HTERT RPE-1 (cell line): ENCODE results near the gene NFE2L3.
"Not testable (repeated sequence)": the region's sequence is repeated elsewhere in the genome, so short reads cannot be mapped to it uniquely, and the experiment has no call there.

Source experiments
- in situ Hi-C: fragments of 300-500 bp; cut with MboI; formaldehyde crosslinking; loops from 4 replicates; pipeline ENCODE4 v1.14.3; 2020; ENCODE audit warnings: low sequenced_read_pairs

The NFE2L3 gene

DNA sequence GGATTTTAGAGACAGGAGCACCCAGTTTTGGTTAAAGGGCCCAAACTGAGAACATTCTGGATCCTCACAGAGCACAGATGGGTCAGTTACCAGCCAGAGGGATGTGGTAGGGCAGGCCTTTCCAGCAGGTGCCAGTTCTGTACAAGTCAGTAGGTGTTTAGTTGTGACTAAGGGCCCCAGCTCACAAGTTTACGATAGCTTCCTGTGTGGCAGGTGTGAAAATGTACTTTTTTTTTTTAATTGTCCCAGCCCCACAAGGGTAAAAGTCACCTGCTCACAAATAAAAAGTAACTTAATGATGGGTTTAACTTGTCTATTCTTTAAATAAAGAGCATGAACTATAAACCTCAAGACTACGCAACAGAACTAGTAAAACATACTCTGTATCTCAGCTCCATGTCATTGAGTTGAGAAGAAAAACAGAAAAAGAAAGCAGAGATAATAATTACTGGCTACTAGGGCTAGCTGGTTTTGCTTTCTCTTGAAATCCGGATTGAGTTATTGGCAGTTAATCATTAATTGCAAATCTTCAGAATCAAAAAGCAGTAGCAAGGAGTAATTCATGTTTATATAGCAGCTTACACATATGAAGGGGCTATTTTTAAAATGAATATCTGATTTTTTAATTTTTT is 15.4 kb downstream of the NFE2L3 start:
- in situ Hi-C loops = no loop called here

DNA sequence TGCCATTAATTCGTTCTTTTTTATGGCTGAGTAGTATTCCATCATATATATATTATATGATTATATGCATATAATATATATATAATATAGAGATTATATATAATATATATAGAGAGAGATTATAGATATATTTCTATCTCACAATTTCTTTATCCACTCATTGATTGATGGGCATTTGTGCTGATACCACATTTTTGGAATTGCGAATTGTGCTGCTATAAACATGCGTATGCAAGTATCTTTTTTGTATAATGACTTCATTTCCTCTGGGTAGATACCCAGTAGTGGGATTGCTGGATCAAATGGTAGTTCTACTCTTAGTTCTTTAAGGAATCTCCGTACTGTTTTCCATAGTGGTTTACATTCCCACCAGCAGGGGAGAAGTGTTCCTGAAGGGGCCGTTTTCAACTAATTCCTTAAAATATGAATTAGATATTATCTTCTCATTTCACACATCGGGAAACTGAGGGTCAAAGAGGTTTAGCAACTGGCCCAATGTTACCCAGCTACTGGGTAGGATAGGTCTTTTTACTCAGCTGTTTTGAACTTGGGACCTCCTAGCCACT is 16.5 kb downstream of the NFE2L3 start:
- in situ Hi-C loops = no loop called here

DNA sequence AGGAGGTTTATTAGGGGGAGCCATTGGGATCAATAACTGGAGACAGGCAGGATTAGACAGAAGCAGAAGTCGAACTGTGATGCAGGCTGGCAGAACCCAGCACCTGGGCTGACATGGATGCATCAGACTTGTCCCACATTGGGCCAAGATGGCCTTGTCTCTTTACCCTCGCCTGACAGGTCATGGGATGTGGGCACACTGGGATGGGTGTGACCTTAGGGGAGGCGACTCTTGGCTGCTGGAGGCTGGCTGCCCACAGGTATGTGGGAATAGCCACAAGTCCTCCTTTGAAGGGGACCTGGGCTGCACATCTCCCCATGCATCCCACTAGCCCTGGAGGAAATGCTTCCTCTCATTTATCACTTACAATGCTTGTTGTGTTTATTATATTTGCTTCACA is 17.3 kb downstream of the NFE2L3 start:
- in situ Hi-C loops = no loop called here

- in situ Hi-C loops = no loop called here
These were observed 18.7 kb downstream of the NFE2L3 start for GRCh38 chr7:26170663-26171062.

DNA sequence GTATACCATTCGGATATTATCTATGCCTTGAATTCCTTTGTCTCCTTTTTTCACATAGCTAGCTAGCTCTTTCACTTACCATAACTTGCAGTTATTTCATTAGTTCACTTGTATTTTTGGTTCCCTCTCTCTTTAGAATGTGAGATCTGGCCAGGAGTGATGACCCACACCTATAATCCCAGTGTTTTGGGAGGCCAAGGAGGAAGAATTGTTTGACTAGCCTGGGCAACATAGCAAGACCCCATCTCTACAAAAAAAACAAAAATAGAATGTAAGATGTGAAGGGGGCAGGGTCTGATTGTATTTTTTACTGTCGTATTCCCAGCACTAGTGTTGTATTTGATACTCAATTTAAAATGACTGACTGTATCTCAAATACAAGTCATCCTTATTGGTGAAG is 19.6 kb downstream of the NFE2L3 start:
- in situ Hi-C loops = no loop called here

DNA sequence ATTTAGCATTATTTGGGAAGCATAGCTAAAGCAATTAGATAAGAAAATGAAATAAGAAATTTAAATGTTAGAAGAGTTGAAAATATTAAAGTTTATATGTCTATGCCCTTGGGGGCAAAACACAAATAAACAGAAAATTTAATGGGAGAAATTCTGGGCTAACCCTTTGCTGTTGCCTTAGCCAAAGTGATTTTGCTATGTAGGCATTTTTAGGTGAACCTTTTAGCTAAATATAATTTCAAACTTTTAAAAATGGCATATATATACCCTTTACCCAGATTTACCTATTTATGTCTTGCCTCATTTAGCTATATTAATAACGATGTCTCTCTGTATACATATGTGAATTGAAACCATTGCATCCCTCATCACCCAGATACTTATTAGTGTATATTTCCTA is 20.1 kb downstream of the NFE2L3 start:
- in situ Hi-C loops = no loop called here

DNA sequence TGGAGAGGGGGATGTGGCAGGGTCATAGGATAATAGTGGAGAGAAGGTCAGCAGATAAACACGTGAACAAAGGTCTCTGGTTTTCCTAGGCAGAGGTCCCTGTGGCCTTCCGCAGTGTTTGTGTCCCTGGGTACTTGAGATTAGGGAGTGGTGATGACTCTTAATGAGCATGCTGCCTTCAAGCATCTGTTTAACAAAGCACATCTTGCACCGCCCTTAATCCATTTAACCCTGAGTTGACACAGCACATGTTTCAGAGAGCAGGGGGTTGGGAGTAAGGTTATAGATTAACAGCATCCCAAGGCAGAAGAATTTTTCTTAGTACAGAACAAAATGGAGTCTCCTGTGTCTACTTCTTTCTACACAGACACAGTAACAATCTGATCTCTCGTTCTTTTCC is 23.9 kb downstream of the NFE2L3 start:
- in situ Hi-C loops = not testable (repeated sequence)

GRCh38 chr7:26176696-26177095 is 24.7 kb downstream of the NFE2L3 start:
- in situ Hi-C loops = not testable (repeated sequence)

DNA sequence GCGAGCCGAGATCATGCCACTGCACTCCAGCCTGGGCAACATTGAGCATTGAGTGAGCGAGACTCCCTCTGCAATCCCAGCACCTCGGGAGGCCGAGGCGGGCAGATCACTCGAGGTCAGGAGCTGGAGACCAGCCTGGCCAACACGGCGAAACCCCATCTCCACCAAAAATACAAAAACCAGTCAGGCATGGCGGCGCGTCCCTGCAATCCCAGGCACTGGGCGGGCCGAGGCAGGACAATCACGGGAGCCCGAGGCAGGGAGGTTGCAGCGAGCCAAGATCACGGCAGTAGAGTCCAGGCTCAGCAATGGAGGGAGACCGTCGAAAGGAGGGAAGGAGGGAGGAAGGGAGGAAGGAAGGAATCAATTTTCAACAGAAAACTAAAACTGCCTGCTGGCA is 25.3 kb downstream of the NFE2L3 start:
- in situ Hi-C loops = not testable (repeated sequence)

GRCh38 chr7:26178272-26178960 is 26.4 kb downstream of the NFE2L3 start:
- in situ Hi-C loops = no loop called here

DNA sequence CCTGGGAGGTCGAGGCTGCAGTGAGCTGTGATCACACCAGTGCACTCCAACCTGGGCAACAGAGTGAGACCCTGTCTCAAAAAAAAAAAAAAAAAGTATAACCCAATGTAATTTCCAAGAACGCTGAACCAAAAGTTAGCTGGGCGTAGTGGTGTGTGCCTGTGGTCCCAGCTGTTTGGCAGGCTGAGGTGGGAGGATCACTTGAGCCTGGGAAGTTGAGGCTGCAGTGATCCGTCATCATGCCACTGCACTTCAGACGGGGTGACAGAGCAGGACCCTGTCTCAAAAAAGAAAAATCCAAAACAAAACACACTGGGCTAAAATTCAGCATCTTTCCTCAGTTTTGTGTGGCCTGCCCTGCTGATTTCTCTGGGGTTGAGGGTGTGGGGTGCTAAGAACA is 27.4 kb downstream of the NFE2L3 start:
- in situ Hi-C loops = no loop called here

DNA sequence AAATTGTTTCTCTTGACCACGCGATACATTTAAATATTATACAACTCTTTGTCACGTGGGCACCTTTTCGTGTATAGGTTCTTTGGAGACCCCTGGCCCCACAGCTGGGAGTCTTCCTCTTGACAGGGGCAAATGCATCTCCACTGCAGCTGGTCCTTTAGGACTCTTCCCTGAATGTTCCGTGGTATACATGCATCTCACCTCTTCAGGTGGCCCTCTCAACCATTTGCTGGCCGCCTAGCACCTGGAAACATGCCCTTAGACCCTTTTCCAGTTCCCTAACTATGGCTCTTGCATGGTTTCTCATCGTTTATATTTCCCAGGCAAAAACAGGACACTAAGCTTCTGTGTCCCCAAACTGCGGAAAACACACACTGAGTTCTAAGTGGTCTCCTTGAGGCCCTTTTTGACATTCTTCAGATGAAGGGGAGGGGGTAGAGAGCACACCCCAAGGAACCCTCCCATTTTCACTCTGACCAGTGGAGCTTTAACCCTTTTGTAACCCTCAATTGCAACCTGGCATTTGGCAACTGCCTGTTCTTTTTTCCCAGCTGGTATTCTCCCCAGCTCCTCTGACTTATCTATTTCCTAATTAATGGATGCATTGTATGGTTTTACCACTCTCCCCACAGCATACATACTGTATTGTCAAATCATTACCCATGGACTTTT is 28.0 kb downstream of the NFE2L3 start:
- in situ Hi-C loops = no loop called here

GRCh38 chr7:26180792-26181198 is 28.8 kb downstream of the NFE2L3 start:
- in situ Hi-C loops = no loop called here

DNA sequence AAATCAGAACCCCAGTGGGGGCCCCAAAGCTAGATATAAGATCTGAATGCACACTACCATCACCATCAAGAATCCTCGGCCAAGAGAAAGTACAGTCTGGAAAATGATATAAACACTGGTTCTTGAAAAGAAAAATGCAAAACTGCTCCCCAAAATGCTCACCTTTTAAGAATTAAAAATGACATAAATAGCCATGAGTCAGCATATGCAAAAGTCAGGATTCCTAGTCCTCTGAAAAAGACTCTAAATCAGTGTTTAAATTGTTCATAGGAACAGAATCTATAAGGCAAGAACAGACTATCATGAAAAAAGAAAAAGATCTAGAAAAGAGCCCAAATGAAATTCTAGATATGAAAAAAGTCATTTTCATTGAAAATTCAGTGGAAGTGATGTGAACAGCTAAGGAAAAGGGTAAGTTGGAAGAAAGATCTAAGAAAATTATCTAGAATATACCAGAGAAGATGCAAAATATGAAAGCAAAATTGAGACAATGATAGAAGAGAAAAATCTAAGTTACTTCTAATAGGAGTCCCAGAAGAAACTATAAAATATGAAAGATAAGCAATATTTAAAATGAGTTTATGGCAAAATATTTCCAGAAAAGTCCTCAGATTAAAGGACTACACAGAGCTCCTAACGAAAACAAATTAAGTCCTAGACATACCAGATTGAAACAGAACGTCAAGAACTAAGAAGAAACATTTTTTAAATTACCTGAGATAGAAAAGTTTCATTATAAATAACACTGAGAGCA is 29.7 kb downstream of the NFE2L3 start:
- in situ Hi-C loops = no loop called here

GRCh38 chr7:26182283-26182682 is 30.3 kb downstream of the NFE2L3 start:
- in situ Hi-C loops = no loop called here

- in situ Hi-C loops = no loop called here
These were observed 30.7 kb downstream of the NFE2L3 start for GRCh38 chr7:26182706-26183105.

DNA sequence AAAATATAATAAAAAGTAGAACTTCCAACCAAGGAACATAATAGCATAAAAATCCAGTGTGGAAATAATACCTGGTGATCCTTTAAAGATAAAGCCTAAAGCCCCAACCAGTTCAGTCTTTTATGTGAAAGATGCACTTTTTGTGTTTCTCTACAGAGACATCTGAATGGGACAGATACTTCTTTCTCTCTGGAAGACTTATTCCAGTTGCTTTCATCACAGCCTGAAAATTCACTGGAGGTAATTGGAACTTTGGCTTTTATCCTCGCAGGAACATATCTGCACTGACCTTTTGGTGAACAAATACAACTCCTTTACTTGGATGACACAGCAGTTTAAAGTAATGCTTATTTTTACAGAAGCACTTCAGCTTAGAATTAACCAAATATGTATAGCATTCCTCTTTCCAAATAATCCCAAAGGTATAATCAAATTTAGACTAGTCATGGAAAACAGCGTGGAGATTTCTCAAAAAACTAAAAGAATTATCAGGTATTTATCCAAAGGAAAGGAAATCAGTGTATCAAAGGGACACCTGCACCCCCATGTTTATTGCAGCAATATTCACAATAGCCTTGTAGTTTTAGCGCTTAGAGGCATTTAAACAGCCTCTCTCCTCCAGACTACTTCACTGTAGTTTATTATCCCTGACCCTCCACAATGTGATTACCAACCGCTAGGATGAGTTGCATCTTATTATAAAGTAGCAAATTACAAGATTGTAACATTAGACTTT is 31.7 kb downstream of the NFE2L3 start:
- in situ Hi-C loops = no loop called here

DNA sequence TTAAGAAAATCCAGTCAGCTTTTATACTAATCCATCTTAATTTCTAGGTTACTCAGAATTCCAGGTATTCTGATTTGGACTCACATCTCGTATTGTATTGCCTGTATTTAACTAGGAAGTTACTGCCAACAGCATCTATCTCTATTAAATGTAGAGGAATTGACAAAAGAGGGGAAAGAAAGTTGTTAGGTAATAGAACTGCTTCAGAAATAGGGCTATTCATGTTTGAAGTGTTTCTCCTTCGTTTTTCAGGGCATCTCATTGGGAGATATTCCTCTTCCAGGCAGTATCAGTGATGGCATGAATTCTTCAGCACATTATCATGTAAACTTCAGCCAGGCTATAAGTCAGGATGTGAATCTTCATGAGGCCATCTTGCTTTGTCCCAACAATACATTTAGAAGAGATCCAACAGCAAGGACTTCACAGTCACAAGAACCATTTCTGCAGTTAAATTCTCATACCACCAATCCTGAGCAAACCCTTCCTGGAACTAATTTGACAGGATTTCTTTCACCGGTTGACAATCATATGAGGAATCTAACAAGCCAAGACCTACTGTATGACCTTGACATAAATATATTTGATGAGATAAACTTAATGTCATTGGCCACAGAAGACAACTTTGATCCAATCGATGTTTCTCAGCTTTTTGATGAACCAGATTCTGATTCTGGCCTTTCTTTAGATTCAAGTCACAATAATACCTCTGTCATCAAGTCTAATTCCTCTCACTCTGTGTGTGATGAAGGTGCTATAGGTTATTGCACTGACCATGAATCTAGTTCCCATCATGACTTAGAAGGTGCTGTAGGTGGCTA is 32.5 kb downstream of the NFE2L3 start:
- in situ Hi-C loops = not testable (repeated sequence)

- in situ Hi-C loops = no loop called here
These were observed 33.3 kb downstream of the NFE2L3 start for GRCh38 chr7:26185131-26185843.
